EH (cell line): ENCODE measurements around the gene TST.

Experiments used
- DNase-seq: peaks from one replicate; pipeline ENCODE4 v3.0.0-alpha.2; 2015; ENCODE audit warnings: low read depth

Gene TST

DNA sequence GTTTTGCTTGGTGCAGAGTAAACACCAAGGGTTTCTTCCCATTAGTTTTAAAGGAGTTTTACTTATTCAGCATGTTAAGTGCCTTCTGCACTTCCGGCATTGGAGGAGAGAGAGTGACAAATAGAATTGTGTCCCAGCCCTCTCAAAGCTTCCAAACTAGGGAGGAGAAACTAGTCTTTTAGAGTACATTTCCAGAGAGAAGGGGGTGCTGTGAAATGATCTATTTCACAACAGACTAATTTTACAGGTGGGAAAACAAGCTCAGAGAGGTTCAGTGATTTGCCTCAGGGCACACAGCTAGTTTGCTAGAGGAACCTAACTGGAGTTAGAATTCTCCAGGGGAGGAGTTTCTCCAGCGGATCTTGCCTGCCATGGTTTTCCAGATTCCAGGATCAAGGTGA, 12.9 kb upstream of the TST start:
- no peak for DNase-seq

DNA sequence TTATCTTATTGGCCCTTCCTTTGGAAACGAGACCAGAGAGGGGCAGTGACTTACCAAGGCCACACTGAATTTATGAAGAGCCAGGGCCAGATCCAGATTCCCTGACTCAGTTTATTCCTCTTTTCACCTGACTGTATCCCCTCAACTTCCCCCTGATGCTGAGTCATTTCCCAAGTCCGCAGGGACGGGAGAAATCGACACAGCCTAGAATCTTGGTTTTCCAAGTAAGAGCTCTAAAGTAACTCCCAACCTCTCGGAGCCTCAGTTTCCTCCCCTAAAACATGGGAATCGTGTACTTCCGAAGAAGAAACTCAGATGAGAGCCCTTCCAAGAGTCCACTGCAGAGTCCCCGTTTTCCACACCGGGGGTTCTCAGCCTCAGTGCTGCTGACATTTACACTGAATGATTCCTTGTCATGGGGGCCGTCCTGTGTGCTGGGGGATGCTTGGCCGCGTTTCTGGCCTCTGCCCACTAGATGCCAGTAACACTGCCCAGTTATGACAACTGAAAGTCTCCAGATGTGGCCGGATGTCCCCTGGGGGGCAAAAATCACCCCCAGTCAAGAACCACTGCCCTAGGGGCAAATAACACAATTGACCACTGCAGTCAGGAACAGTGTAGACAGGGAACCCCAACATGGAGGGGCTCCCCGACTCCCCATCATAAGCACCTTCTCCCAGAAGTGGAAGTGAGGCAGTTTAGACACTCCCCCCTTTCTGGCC, 11.5 kb upstream of the TST start:
- DNase-seq, result no peak

- no peak for DNase-seq
These were observed 9.7 kb upstream of the TST start for GRCh38 chr22:37028692-37029674.

GRCh38 chr22:37027556-37027955, 8.3 kb upstream of the TST start:
- no peak for DNase-seq

DNA sequence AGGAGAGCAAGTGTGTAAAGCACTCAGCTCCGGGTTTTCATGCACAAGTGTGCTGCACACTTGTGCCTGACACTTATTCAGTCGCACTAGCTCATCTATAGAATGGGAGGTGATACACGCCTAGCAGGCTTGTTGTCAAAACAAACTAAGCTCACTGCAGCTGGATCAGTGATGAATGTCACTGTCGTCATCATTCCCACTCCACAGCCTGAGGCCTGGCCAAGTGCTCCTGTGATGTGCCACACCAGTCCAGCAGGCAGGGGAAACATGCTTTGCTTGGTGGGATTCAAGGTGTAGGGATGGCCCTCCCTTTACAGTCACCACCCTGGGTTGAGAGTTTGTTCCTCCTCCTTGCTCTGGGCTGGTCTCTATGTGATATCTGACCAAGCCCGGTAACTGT, 7.1 kb upstream of the TST start:
- no peak for DNase-seq

GRCh38 chr22:37025500-37026070, 6.3 kb upstream of the TST start:
- no peak for DNase-seq

DNA sequence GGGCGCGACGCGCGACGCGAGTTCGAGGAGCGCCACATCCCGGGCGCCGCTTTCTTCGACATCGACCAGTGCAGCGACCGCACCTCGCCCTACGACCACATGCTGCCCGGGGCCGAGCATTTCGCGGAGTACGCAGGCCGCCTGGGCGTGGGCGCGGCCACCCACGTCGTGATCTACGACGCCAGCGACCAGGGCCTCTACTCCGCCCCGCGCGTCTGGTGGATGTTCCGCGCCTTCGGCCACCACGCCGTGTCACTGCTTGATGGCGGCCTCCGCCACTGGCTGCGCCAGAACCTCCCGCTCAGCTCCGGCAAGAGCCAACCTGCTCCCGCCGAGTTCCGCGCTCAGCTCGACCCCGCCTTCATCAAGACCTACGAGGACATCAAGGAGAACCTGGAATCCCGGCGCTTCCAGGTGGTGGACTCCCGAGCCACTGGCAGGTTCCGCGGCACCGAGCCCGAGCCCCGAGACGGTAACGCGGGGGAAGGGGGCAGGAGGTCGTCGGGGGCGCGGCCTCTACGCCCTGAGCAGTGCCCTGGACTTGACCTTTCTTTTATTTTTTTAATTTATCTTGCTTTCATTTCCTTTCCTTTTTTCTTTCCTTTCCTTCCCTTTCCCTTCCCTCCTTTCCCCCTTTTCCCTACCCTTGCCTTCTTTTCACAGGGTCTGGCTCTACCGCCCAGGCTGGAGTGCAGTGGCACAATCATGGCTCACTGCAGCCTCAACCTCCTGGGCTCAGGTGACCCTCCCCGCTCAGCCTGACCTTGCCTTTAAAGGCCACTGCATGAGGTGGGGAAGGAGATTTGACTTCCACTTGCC, 5.3 kb upstream of the TST start:
- DNase-seq, result no peak

- DNase-seq, result no peak
These were observed 4.6 kb upstream of the TST start for GRCh38 chr22:37023743-37024338.

DNA sequence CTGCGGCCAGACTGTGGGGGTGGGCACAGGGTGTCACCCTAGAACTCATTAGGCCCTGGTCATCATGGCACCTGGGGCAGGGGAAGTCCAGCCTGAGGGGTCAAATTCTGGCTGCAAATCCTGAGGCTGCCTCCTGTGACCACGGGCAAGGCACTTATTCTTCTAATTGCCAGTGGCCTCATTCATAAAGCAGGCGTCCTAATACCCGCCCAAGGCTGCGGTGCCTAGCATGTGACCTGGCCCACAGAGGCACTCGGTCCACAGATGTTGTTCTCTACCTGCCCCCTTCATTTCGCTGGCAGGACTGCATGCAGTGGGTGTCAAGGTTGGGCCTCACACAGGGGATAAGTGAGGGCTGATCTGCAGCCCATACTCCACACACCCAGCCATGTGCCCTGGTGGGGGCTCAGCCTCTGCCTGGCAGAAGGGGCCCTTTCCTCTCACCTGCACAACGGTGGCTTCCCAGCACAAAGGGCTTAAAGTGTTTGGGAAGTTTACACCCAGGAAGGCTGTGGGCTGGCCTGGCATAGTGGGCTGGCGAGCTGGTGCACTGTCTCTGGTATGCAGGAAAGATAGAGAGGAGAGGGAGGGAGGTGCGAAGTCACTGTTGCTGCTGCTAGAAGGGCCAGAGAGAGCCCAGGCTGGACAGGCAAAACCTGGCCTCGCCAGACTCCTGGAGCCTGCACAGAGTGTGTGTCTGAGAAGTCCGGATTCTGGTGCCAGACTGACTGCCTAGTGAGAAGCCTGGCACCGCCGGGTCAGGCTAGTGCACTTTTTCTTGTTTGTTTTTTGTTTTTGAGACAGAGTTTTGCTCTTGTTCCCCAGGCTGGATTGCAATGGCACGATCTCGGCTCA, 3.5 kb upstream of the TST start:
- no peak for DNase-seq

GRCh38 chr22:37021710-37022482, 2.6 kb upstream of the TST start:
- peak; percentile 44 for DNase-seq

GRCh38 chr22:37021041-37021440, 1.8 kb upstream of the TST start:
- no peak for DNase-seq

DNA sequence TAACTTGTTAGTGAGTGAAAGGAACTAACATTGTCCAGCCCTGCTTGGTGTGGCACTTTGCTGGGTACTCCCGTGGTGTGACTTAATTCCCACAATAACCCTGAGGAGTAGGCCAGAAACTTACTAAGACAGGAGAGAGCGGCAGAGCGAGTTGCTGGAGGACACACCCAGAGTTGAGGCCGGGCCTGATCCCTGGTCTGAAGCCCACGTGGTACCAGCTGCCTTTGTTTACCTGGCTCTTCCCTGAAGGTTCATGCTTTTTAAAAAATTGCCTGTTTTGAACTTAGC, 889 bp upstream of the TST start:
- DNase-seq, result peak; percentile 54

DNA sequence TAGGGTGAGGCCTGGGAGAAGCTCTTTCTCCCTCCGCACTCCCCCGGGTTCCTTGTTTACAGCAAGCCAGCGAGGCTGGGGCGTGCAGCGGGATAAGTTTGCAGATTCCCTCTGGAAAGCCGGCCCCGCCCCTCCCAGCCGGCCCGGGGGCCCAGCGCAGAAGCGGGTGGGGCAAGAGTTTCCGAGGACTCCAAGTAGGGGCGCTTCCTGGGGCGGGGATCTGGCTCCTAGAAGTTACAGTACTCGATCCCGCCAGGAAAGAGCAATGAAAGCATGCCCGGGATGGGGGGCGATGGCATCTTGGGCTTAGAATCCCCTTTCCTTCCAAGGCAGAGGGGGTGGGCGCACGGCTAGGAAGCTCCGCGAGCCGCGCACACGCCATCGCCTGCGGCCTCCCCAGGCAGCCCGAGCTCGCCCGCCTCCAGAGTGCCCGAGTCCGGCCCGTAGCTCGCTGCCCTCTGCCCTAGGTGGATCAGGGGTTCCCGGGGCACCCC, 385 bp downstream of the TST start:
- DNase-seq, result peak; percentile 66

- no peak for DNase-seq
These were observed 997 bp downstream of the TST start for GRCh38 chr22:37018086-37018814.

GRCh38 chr22:37017356-37017755, 1.9 kb downstream of the TST start:
- no peak for DNase-seq

GRCh38 chr22:37016134-37016910, 2.9 kb downstream of the TST start:
- DNase-seq, result no peak

GRCh38 chr22:37015587-37015878, 3.7 kb downstream of the TST start:
- no peak for DNase-seq

- DNase-seq, result no peak
These were observed 4.2 kb downstream of the TST start for GRCh38 chr22:37014835-37015586.
